ENCODE results near the gene GJB5.
"Not testable (repeated sequence)": the region's sequence is repeated elsewhere in the genome, so short reads cannot be mapped to it uniquely, and the experiment has no call there.

Gene GJB5

GRCh38 chr1:34732831-34733230 is 22.0 kb upstream of the GJB5 start:
- H3K9me3 Mint-ChIP-seq; H3K4me1 Mint-ChIP-seq (ENCODE audit: low read depth); intact Hi-C loops (cut with micrococcal nuclease); H3K4me3 Mint-ChIP-seq; H3K27me3 Mint-ChIP-seq; H3K36me3 Mint-ChIP-seq (ENCODE audit: low read depth); H3K27ac Mint-ChIP-seq: not testable (repeated sequence)

- H3K27ac Mint-ChIP-seq, result no peak overlapping the region
- H3K4me1 Mint-ChIP-seq (ENCODE audit: low read depth), result no peaks in the 10 kb centered on the region
- no peak overlapping the region for H3K4me3 Mint-ChIP-seq
- intact Hi-C loops (cut with micrococcal nuclease), result no loop called here
- peaks cover 2% of the 10 kb centered on the region for H3K27me3 Mint-ChIP-seq
- no peaks in the 10 kb centered on the region for H3K36me3 Mint-ChIP-seq (ENCODE audit: low read depth)
- H3K9me3 Mint-ChIP-seq, result no peaks in the 10 kb centered on the region
Measured at GRCh38 chr1:34736692-34737091, 18.2 kb upstream of the GJB5 start.

GRCh38 chr1:34737236-34737635 is 17.6 kb upstream of the GJB5 start:
- H3K27ac Mint-ChIP-seq; H3K36me3 Mint-ChIP-seq (ENCODE audit: low read depth); H3K9me3 Mint-ChIP-seq; H3K4me1 Mint-ChIP-seq (ENCODE audit: low read depth); H3K4me3 Mint-ChIP-seq; H3K27me3 Mint-ChIP-seq; intact Hi-C loops (cut with micrococcal nuclease): not testable (repeated sequence)

GRCh38 chr1:34739613-34740012 is 15.2 kb upstream of the GJB5 start:
- intact Hi-C loops (cut with micrococcal nuclease), result loop anchor here (5.0 kb wide), 1 partner anchor 1107 kb away; no protein-coding TSS in a partner anchor
- Mint-ChIP-seq H3K36me3 (ENCODE audit: low read depth) (no peaks in the 10 kb centered on the region), H3K27ac (no peak overlapping the region), H3K4me1 (ENCODE audit: low read depth) (no peaks in the 10 kb centered on the region), H3K4me3 (no peak overlapping the region), H3K9me3 (no peaks in the 10 kb centered on the region), H3K27me3 (peaks cover 10% of the 10 kb centered on the region)

GRCh38 chr1:34740161-34740868 is 14.5 kb upstream of the GJB5 start:
- Mint-ChIP-seq H3K36me3 (ENCODE audit: low read depth) (no peaks in the 10 kb centered on the region), H3K4me3 (no peak overlapping the region), H3K9me3 (no peaks in the 10 kb centered on the region), H3K27ac (no peak overlapping the region), H3K27me3 (peaks cover 10% of the 10 kb centered on the region), H3K4me1 (ENCODE audit: low read depth) (no peaks in the 10 kb centered on the region)
- intact Hi-C loops (cut with micrococcal nuclease), result loop anchor here (5.0 kb wide), 1 partner anchor 1108 kb away; no protein-coding TSS in a partner anchor

- H3K4me1 Mint-ChIP-seq (ENCODE audit: low read depth), result no peaks in the 10 kb centered on the region
- intact Hi-C loops (cut with micrococcal nuclease), result loop anchor here (5.0 kb wide), 1 partner anchor 1110 kb away; no protein-coding TSS in a partner anchor
- no peak overlapping the region for H3K4me3 Mint-ChIP-seq
- H3K9me3 Mint-ChIP-seq, result no peaks in the 10 kb centered on the region
- H3K27me3 Mint-ChIP-seq, result peaks cover 10% of the 10 kb centered on the region
- no peak overlapping the region for H3K27ac Mint-ChIP-seq
- H3K36me3 Mint-ChIP-seq (ENCODE audit: low read depth), result no peaks in the 10 kb centered on the region
Measured at GRCh38 chr1:34742667-34743270, 12.1 kb upstream of the GJB5 start.

GRCh38 chr1:34743775-34744174 is 11.1 kb upstream of the GJB5 start:
- H3K27me3 Mint-ChIP-seq, result peaks cover 12% of the 10 kb centered on the region
- no peaks in the 10 kb centered on the region for H3K4me1 Mint-ChIP-seq (ENCODE audit: low read depth)
- no peak overlapping the region for H3K4me3 Mint-ChIP-seq
- H3K27ac Mint-ChIP-seq, result no peak overlapping the region
- intact Hi-C loops (cut with micrococcal nuclease), result loop anchor here (5.0 kb wide), 1 partner anchor 1111 kb away; no protein-coding TSS in a partner anchor
- no peaks in the 10 kb centered on the region for H3K36me3 Mint-ChIP-seq (ENCODE audit: low read depth)
- no peaks in the 10 kb centered on the region for H3K9me3 Mint-ChIP-seq

GRCh38 chr1:34744851-34745250 is 10.0 kb upstream of the GJB5 start:
- no peak overlapping the region for H3K4me3 Mint-ChIP-seq
- no peaks in the 10 kb centered on the region for H3K36me3 Mint-ChIP-seq (ENCODE audit: low read depth)
- H3K27ac Mint-ChIP-seq, result no peak overlapping the region
- no peaks in the 10 kb centered on the region for H3K4me1 Mint-ChIP-seq (ENCODE audit: low read depth)
- H3K27me3 Mint-ChIP-seq, result peaks cover 12% of the 10 kb centered on the region
- no peaks in the 10 kb centered on the region for H3K9me3 Mint-ChIP-seq
- intact Hi-C loops (cut with micrococcal nuclease), result loop anchor here (5.0 kb wide), 1 partner anchor 1113 kb away; no protein-coding TSS in a partner anchor

GRCh38 chr1:34745666-34746065 is 9.2 kb upstream of the GJB5 start:
- Mint-ChIP-seq H3K4me1 (ENCODE audit: low read depth) (no peaks in the 10 kb centered on the region), H3K27me3 (peaks cover 10% of the 10 kb centered on the region), H3K36me3 (ENCODE audit: low read depth) (no peaks in the 10 kb centered on the region), H3K27ac (no peak overlapping the region), H3K4me3 (no peak overlapping the region), H3K9me3 (no peaks in the 10 kb centered on the region)
- intact Hi-C loops (cut with micrococcal nuclease), result no loop called here

GRCh38 chr1:34746101-34746500 is 8.7 kb upstream of the GJB5 start:
- intact Hi-C loops (cut with micrococcal nuclease), result no loop called here
- H3K4me1 Mint-ChIP-seq (ENCODE audit: low read depth), result no peaks in the 10 kb centered on the region

GRCh38 chr1:34746785-34747637 is 7.8 kb upstream of the GJB5 start:
- intact Hi-C loops (cut with micrococcal nuclease), result no loop called here
- H3K4me3 Mint-ChIP-seq, result no peak overlapping the region
- H3K4me1 Mint-ChIP-seq (ENCODE audit: low read depth), result no peaks in the 10 kb centered on the region
- peaks cover 10% of the 10 kb centered on the region for H3K27me3 Mint-ChIP-seq
- H3K27ac Mint-ChIP-seq, result no peak overlapping the region
- no peaks in the 10 kb centered on the region for H3K9me3 Mint-ChIP-seq
- no peaks in the 10 kb centered on the region for H3K36me3 Mint-ChIP-seq (ENCODE audit: low read depth)

More at GRCh38 chr1:34746101-34746500, 8.7 kb upstream of the GJB5 start:
- H3K4me3 Mint-ChIP-seq, result no peak overlapping the region
- H3K27me3 Mint-ChIP-seq, result peaks cover 10% of the 10 kb centered on the region
- no peak overlapping the region for H3K27ac Mint-ChIP-seq
- H3K36me3 Mint-ChIP-seq (ENCODE audit: low read depth), result no peaks in the 10 kb centered on the region
- no peaks in the 10 kb centered on the region for H3K9me3 Mint-ChIP-seq

GRCh38 chr1:34747638-34747941 is 7.3 kb upstream of the GJB5 start:
- Mint-ChIP-seq H3K27ac (no peak overlapping the region), H3K4me3 (no peak overlapping the region), H3K9me3 (no peaks in the 10 kb centered on the region), H3K36me3 (ENCODE audit: low read depth) (no peaks in the 10 kb centered on the region), H3K4me1 (ENCODE audit: low read depth) (no peaks in the 10 kb centered on the region), H3K27me3 (peaks cover 6% of the 10 kb centered on the region)
- intact Hi-C loops (cut with micrococcal nuclease), result no loop called here

- Mint-ChIP-seq H3K36me3 (ENCODE audit: low read depth) (no peaks in the 10 kb centered on the region), H3K9me3 (no peaks in the 10 kb centered on the region)
Measured at GRCh38 chr1:34749992-34750391, 4.9 kb upstream of the GJB5 start.

GRCh38 chr1:34750610-34751009 is 4.2 kb upstream of the GJB5 start:
- Mint-ChIP-seq H3K36me3 (ENCODE audit: low read depth) (no peaks in the 10 kb centered on the region), H3K4me3 (no peak overlapping the region), H3K4me1 (ENCODE audit: low read depth) (no peaks in the 10 kb centered on the region), H3K27me3 (peaks cover 4% of the 10 kb centered on the region), H3K27ac (no peak overlapping the region), H3K9me3 (no peaks in the 10 kb centered on the region)
- intact Hi-C loops (cut with micrococcal nuclease), result no loop called here

More at GRCh38 chr1:34749992-34750391, 4.9 kb upstream of the GJB5 start:
- H3K4me1 Mint-ChIP-seq (ENCODE audit: low read depth), result no peaks in the 10 kb centered on the region
- H3K27me3 Mint-ChIP-seq, result peaks cover 4% of the 10 kb centered on the region
- intact Hi-C loops (cut with micrococcal nuclease), result no loop called here
- no peak overlapping the region for H3K4me3 Mint-ChIP-seq
- no peak overlapping the region for H3K27ac Mint-ChIP-seq

Data from dendritic cell treated with granulocyte-macrophage colony-stimulating factor and Interleukin-4, amounts not matched to agents 40 ng/mL and 50 ng/mL, for 4 days (primary cell).